ENCODE data around the gene COX7A2L. TPM values are rescaled to one million over a fixed set of nuclear protein-coding genes. Genes with fewer than 3 reads are reported as not detected.
"Not testable (repeated sequence)": the region's sequence is repeated elsewhere in the genome, so short reads cannot be mapped to it uniquely, and the experiment has no call there.

The COX7A2L gene
- total RNA-seq, 4 donors from 2014 or later, result 108 to 152 (median 126) TPM

DNA sequence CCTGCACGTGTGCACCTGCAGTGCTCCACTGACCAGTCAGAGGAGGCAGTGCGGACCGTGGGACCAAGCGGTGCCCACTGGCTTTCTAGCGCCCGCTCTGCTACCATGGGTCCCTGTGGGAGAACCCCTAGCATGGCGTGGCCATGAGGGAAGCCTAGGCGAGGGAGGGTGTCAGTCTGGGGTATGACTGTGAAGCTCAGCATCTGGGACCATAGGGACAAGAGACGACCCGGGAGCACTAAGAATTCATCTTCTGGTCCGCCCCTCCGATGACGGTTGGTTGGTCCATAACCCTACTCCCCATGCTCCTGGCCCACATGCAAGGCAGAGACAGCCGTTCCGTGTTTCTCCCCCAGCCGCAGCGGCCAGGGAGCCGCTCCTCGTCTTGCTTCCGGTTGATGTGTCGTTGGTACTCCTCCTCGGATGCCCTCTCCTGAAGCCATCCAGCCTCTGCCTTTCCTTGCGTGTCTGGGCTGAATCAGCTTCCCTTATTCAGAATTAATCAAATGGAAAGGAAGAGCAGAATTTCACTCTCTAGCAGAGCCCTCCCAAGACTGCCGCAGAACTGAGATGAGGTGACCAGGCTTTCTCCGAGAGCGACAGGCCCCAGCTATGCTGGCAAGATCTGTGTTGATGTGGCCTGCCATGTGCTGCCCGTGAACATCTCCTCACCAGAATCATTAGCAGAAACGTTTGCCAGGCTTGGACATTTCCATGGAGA lies 23.0 kb downstream of the COX7A2L start:
- ATAC-seq (ENCODE audit: low FRiP score) (no peak), DNase-seq (ENCODE audit: low spot score) (no peak)
- TF ChIP-seq, protein P1, sequence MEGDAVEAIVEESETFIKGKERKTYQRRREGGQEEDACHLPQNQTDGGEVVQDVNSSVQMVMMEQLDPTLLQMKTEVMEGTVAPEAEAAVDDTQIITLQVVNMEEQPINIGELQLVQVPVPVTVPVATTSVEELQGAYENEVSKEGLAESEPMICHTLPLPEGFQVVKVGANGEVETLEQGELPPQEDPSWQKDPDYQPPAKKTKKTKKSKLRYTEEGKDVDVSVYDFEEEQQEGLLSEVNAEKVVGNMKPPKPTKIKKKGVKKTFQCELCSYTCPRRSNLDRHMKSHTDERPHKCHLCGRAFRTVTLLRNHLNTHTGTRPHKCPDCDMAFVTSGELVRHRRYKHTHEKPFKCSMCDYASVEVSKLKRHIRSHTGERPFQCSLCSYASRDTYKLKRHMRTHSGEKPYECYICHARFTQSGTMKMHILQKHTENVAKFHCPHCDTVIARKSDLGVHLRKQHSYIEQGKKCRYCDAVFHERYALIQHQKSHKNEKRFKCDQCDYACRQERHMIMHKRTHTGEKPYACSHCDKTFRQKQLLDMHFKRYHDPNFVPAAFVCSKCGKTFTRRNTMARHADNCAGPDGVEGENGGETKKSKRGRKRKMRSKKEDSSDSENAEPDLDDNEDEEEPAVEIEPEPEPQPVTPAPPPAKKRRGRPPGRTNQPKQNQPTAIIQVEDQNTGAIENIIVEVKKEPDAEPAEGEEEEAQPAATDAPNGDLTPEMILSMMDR (IDR thresholded peaks at IDR 0.05), result no peak

- TF ChIP-seq, protein P1 (IDR thresholded peaks at IDR 0.05), result no peak
- ATAC-seq (ENCODE audit: low FRiP score) (no peak), DNase-seq (ENCODE audit: low spot score) (no peak)
These were observed 23.6 kb downstream of the COX7A2L start for GRCh38 chr2:42337356-42337820.

DNA sequence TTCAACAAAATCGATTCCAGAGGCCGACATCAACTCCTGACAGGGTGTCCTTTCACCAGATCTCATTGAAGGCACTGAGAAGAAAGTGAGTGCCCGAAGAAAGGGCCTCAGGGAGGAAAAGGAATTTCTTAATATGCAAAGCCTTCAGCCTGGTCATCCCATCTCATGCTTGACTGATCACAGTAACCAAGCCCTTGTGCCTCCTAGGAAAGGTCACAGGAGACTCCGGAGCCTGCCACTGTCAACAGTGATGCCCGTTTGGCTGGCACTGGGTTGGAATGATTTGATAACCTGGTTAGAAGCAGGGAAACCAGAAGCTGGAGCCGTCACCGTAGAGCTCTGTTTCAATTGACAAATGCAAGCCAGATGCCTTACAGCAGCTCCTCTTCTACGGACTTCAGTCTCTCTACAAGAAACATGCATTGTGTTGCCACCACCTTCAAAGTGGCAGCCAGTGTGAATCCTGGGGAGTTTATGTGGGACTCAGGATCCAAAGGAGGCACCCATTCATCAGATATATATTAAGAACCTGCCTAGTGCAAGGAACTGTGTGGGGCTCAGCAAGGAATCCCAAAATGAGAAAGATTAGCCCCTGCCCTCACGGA lies 24.6 kb downstream of the COX7A2L start:
- DNase-seq (ENCODE audit: low spot score) (no peak), ATAC-seq (ENCODE audit: low FRiP score) (no peak)
- TF ChIP-seq, protein P1 (IDR thresholded peaks at IDR 0.05), result no peak

GRCh38 chr2:42335514-42336104 lies 25.4 kb downstream of the COX7A2L start:
- DNase-seq (ENCODE audit: low spot score) (no peak), ATAC-seq (ENCODE audit: low FRiP score) (no peak)
- TF ChIP-seq, protein P1 (IDR thresholded peaks at IDR 0.05), result no peak

- ATAC-seq (ENCODE audit: low FRiP score); DNase-seq (ENCODE audit: low spot score): not testable (repeated sequence)
These were observed 26.2 kb downstream of the COX7A2L start for GRCh38 chr2:42334865-42335264.

GRCh38 chr2:42334220-42334619 lies 26.8 kb downstream of the COX7A2L start:
- ATAC-seq (ENCODE audit: low FRiP score) (no peak), DNase-seq (ENCODE audit: low spot score) (no peak)
- TF ChIP-seq, protein P1 (IDR thresholded peaks at IDR 0.05), result no peak

GRCh38 chr2:42333579-42333978 lies 27.4 kb downstream of the COX7A2L start:
- no peak for DNase-seq (ENCODE audit: low spot score)

More at GRCh38 chr2:42333579-42333978, 27.4 kb downstream of the COX7A2L start:
- TF ChIP-seq, protein P1 (IDR thresholded peaks at IDR 0.05), result no peak
- no peak for ATAC-seq (ENCODE audit: low FRiP score)
